GM19468 (cell line): ENCODE data around the gene TNFRSF19.
A peak's percentile ranks its signal among the peaks of the same experiment; 100 is the strongest.
"Not testable (repeated sequence)": the region's sequence is repeated elsewhere in the genome, so short reads cannot be mapped to it uniquely, and the experiment has no call there.

Source experiments
- ATAC-seq: cut with Tn5 transposase; IDR thresholded peaks from one replicate; pipeline ENCODE4 v1.9.1; 2021; ENCODE audit warnings: mild to moderate bottlenecking, moderate library complexity, moderate number of reproducible peaks; ENCODE audit not compliant: unreplicated experiment; ENCODE audit errors: extremely low read depth

Gene TNFRSF19

DNA sequence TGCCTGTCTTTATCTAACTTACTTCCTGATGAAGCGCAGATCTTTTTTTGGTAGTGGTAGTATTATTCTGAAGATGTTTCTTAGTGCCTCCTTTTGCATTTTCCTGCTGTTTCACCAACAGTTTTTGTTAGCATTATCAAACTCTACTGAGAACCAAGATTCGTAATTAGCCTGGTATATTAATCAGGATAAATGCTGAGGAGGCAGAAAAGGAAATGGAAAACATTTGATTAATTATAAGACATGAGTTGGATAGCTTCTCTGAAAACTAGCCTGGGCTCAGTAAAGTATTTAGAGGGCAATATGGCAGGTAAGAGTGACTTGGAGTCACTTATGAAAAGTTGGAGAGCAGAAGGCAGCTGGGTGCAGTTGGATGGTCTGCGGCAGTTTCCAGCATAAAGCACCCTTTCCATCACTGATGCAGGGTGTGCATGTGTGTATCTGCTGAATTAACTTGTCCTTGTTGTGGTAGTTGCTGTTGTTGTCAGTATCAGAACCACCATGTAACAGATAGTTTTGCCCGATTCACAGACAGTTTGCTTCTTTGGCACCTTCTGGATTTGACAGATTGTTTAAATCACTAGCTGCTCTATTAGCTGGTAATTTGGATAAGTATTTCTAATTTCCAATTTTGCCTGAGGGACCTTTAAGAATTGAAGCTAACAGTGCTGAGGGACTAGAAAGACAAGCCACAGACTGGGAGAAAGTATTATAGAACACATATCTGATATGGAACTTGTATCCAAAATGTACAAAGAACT, 6.9 kb upstream of the TNFRSF19 start:
- ATAC-seq: no peak

GRCh38 chr13:23567906-23568460, 2.2 kb upstream of the TNFRSF19 start:
- ATAC-seq: no peak

- no peak for ATAC-seq
These were observed 706 bp downstream of the TNFRSF19 start for GRCh38 chr13:23570921-23571315.

- ATAC-seq: no peak
These were observed 1.2 kb downstream of the TNFRSF19 start for GRCh38 chr13:23571431-23571830.

DNA sequence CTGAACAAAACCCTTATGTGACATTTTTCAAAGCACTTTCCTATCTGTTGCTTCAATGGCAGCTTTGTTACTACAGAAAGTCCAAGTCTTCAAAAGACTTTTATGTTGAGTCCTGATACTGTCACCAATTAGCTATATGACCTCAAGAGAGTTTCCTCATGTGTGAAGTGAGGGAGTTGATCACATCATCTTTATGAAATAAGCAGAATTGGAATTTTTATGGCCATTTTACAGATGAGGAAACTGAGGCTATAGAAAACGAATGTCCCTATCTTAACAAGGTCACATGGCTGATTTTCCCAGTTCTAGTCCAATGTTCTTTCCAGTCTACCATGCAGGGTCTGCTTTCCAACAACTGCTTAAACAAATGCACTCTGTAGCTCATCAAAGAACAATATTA, 2.6 kb downstream of the TNFRSF19 start:
- no peak for ATAC-seq

GRCh38 chr13:23574421-23575145, 4.4 kb downstream of the TNFRSF19 start:
- ATAC-seq: no peak

DNA sequence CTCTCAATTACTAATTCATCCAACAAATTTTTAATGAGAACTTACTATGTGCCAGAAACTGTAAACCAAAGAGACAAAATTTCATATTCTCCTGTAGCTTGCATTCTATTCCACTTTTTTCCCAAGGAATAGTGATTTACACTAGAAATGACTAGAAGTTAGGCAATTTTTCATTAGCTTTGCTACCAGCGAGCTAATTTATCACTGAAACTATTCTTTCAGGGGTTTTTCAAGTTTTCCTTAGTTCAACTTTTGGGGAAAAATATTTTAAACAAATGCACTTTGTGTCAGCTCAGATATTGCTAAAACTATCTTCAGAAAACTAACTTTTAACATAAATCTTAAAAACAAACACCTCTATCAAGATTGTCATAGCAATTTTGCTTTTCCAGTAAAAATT, 5.4 kb downstream of the TNFRSF19 start:
- no peak for ATAC-seq

- no peak for ATAC-seq
These were observed 8.3 kb downstream of the TNFRSF19 start for GRCh38 chr13:23578411-23579071.

- peak; percentile 72 for ATAC-seq
These were observed 9.1 kb downstream of the TNFRSF19 start for GRCh38 chr13:23579072-23579895.

DNA sequence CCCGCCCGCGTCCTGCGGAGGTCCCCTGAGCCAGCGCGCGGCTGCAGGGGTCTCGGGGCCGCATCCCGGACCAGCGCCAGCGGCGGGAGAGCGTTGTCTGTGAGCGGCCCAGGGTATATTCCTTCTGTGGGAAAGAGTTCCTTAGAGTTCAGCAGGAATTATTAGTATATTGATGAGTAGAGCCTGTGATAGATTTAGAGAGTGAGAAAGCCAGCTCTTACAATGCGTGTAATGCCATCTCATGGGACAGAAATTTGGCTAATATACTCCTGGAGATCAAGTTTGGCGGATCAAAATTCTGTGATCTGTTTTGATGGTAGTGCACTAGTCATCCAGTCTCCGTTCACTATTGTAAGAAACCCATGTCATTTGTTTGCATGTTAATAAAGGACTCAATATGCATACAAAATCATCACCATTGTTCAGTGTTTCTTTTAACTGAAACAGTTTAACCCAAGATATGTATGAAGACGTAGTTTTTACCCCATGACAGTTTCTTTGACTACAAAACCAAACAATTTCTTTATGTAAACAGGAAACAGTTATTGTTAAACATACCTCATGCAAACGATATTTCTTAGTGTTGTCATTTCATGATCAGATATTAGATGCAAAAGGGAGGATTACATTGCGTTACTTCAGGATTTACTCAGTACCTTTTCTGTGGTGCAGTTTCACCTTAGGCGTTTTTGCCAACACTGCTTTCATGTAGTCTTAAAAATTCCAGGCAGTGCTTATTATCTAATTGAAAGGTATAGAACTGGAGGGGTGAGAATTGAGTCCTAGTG, 9.9 kb downstream of the TNFRSF19 start:
- no peak for ATAC-seq

GRCh38 chr13:23580684-23581060, 10.5 kb downstream of the TNFRSF19 start:
- no peak for ATAC-seq

- no peak for ATAC-seq
These were observed 13.3 kb downstream of the TNFRSF19 start for GRCh38 chr13:23583491-23583890.

DNA sequence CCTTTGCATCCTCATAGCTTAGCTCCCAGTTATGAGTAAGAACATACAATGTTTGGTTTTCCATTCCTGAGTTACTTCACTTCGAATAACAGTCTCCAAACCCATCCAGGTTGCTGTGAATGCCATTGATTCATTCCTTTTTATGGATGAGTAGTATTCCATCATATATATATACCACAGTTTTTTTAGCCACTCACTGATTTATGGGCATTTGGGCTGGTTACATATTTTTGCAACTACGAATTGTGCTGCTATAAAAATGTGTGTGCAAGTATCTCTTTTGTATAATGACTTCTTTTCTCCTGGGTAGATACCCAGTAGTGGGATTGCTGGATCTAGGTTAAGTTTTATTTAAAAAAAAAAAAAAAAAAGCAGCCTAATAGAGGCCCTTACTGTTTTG, 14.1 kb downstream of the TNFRSF19 start:
- ATAC-seq: no peak

DNA sequence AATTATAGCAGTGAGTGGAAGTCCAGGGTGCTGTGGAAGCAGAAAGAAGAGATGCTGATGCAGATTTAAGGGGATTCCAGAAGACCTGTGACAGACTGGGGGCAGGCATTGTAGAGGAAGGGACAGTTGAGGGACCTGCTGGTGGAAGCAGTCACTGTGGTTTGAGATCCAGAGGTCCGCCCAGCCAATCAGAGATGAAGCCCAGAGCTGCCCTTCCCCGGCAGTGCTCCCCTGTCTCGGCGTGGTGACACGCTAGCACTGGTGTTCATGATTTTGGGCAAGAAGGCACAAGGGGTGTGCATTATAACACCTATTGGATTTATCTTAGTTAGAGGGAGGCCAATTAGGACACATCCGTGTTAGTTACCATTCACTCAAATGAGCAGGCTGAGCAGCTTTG, 16.1 kb downstream of the TNFRSF19 start:
- no peak for ATAC-seq

- ATAC-seq: no peak
These were observed 18.5 kb downstream of the TNFRSF19 start for GRCh38 chr13:23588666-23589065.

- no peak for ATAC-seq
These were observed 22.4 kb downstream of the TNFRSF19 start for GRCh38 chr13:23592596-23592995.

DNA sequence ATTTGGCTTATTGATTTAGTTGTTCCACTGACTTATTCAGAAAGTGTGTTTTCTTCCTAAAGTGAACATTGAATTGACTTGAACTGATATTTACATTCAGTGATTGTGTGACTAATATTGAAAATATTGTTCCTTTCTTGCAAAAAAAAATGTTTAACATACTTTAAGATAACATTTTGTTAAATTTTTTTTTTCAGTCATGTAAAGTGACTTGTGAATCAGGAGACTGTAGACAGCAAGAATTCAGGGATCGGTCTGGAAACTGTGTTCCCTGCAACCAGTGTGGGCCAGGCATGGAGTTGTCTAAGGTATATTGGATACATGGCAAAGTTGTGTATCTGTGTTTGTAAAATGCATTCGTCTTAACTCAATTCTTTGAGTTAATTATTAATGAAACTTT, 22.9 kb downstream of the TNFRSF19 start:
- no peak for ATAC-seq

DNA sequence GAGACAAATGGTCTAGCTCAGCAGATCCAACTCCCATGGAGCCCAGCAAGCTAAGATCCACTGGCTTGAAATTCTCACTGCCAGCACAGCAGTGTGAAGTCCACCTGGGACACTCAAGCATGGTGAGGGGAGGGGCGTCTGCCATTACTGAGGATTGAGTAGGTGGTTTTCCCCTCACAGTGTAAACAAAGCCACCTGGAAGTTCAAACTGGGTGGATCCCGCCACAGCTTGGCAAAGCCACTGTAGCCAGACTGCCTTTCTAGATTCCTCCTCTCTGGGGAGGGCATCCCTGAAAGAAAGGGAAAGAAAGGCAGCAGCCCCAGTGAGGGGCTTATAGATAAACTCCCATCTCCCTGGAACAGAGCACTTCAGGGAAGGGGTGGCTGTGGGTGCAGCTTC, 24.1 kb downstream of the TNFRSF19 start:
- ATAC-seq: not testable (repeated sequence)

DNA sequence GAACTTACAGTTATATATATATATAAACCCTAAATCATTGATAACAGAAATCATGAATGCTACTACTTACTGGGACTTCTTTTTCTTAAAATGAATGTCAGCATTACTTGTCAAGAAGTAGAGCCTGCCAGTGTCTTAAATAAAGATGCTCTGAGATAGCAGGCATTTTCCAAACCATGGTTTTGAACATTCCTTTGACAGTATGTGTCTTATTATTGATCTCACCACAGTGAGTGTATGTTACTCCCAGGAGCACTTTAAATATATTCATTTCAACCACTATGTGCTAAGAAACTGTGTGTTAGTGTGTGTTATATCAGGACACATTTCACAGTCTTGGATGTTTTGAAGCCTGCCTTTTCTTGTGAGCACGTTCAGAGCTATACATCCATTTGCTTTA, 28.2 kb downstream of the TNFRSF19 start:
- no peak for ATAC-seq
